Measurements from ENCODE around the gene SERINC3. TPM values are rescaled to one million over a fixed set of nuclear protein-coding genes. Genes with fewer than 3 reads are reported as not detected.
"Not testable (repeated sequence)": the region's sequence is repeated elsewhere in the genome, so short reads cannot be mapped to it uniquely, and the experiment has no call there.

Gene SERINC3
- total RNA-seq, 1 donor from 2014 or later: 82.8 TPM

DNA sequence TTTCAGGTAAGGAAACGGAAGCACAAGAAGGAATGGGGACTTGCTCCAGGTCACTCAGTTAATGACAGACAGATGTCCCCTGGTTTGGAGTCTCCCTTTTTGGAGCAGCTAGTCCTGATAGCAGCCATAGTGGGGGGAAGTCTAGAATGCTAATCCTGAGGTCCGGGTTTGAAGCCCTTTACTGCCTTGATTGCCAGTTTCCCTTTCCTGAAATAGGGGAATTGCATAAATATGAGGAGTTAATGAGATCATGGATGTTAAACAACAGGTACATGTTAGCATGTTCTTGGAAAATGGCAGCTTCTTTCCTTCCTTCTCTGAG, 46.5 kb downstream of the SERINC3 start:
- peaks cover 1% of the 10 kb centered on the region for H3K36me3 Mint-ChIP-seq (ENCODE audit: low read depth, unreplicated experiment)

DNA sequence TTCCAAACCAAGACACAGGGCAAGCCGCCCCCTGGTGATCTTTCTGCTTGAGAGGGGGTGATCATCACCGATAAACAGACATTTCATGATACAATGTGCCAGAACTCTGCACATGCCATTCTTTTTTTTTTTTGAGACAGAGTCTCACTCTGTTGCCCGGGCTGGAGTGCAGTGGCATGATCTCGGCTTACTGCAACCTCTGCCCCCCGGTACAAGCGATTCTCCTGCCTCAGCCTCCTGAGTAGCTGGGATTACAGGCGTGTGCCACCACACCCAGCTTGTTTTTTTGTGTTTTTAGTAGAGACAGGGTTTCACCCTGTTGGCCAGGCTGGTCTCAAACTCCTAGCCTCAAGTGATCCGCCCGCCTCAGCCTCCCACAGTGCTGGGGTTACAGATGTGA, 49.6 kb downstream of the SERINC3 start:
- not testable (repeated sequence) for H3K4me3 Mint-ChIP-seq (ENCODE audit: unreplicated experiment); H3K27me3 Mint-ChIP-seq (ENCODE audit: unreplicated experiment); H3K9me3 Mint-ChIP-seq (ENCODE audit: unreplicated experiment); H3K36me3 Mint-ChIP-seq (ENCODE audit: low read depth, unreplicated experiment); H3K27ac Mint-ChIP-seq (ENCODE audit: unreplicated experiment); DNase-seq (ENCODE audit: low spot score)
- H3K4me1 Mint-ChIP-seq (ENCODE audit: unreplicated experiment): peaks cover 12% of the 10 kb centered on the region

More for the DNA sequence above, 46.5 kb downstream of the SERINC3 start:
- H3K27me3 Mint-ChIP-seq (ENCODE audit: unreplicated experiment): peaks cover 8% of the 10 kb centered on the region
- DNase-seq (ENCODE audit: low spot score): no peak
- TF ChIP-seq, protein P1, sequence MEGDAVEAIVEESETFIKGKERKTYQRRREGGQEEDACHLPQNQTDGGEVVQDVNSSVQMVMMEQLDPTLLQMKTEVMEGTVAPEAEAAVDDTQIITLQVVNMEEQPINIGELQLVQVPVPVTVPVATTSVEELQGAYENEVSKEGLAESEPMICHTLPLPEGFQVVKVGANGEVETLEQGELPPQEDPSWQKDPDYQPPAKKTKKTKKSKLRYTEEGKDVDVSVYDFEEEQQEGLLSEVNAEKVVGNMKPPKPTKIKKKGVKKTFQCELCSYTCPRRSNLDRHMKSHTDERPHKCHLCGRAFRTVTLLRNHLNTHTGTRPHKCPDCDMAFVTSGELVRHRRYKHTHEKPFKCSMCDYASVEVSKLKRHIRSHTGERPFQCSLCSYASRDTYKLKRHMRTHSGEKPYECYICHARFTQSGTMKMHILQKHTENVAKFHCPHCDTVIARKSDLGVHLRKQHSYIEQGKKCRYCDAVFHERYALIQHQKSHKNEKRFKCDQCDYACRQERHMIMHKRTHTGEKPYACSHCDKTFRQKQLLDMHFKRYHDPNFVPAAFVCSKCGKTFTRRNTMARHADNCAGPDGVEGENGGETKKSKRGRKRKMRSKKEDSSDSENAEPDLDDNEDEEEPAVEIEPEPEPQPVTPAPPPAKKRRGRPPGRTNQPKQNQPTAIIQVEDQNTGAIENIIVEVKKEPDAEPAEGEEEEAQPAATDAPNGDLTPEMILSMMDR (IDR thresholded peaks at IDR 0.05; ENCODE audit: unreplicated experiment): no peak
- no peaks in the 10 kb centered on the region for H3K9me3 Mint-ChIP-seq (ENCODE audit: unreplicated experiment)
- no peak overlapping the region for H3K27ac Mint-ChIP-seq (ENCODE audit: unreplicated experiment)
- peak overlapping the region; percentile 90 for H3K4me3 Mint-ChIP-seq (ENCODE audit: unreplicated experiment)
- peaks cover 12% of the 10 kb centered on the region for H3K4me1 Mint-ChIP-seq (ENCODE audit: unreplicated experiment)

DNA sequence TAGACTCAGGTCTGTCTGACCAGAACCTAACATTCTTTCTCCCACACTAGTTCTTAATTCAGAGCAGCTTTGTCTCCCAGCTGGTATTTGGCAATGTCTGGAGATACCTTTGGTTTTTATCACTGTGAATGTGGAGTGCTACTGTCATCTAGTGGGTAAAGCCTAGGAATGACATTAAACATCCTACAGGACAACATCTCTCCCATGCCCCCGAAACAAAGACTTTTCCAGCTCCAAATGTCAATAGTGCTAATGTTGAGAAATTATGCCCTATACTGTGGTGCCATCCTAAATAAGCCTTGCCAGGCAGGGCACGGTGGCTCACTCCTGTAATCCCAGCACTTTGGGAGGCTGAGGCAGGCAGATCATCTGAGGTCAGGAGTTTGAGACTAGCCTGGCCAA, 50.4 kb downstream of the SERINC3 start:
- Mint-ChIP-seq H3K27ac (ENCODE audit: unreplicated experiment) (no peak overlapping the region), H3K36me3 (ENCODE audit: low read depth, unreplicated experiment) (no peaks in the 10 kb centered on the region), H3K4me1 (ENCODE audit: unreplicated experiment) (peaks cover 9% of the 10 kb centered on the region), H3K27me3 (ENCODE audit: unreplicated experiment) (peaks cover 8% of the 10 kb centered on the region), H3K9me3 (ENCODE audit: unreplicated experiment) (no peaks in the 10 kb centered on the region), H3K4me3 (ENCODE audit: unreplicated experiment) (no peak overlapping the region)
- TF ChIP-seq, protein P1 (IDR thresholded peaks at IDR 0.05; ENCODE audit: unreplicated experiment): no peak
- no peak for DNase-seq (ENCODE audit: low spot score)

DNA sequence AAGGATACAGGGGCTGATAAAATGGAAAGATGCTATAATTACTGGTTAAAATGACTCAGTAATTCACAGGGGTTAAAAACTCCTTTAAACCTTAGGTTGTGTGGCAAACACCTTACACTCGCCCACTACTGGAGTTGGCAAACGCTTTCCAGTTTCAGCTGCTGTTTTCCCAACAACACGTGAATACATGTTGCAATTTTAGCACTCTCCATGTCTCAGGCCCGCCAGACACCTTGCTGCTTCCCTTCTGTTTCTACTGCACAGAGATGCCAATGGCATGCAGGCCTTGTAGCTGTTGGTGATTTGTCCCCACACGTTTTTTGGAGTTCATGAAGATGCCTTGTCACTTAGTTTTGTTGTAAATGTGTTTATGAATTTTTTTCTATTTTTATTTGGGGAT, 51.5 kb downstream of the SERINC3 start:
- no peak for DNase-seq (ENCODE audit: low spot score)
- H3K36me3 Mint-ChIP-seq (ENCODE audit: low read depth, unreplicated experiment): no peaks in the 10 kb centered on the region
- TF ChIP-seq, protein P1 (IDR thresholded peaks at IDR 0.05; ENCODE audit: unreplicated experiment): no peak
- H3K4me1 Mint-ChIP-seq (ENCODE audit: unreplicated experiment): peaks cover 4% of the 10 kb centered on the region
- H3K9me3 Mint-ChIP-seq (ENCODE audit: unreplicated experiment): no peaks in the 10 kb centered on the region
- H3K4me3 Mint-ChIP-seq (ENCODE audit: unreplicated experiment): no peak overlapping the region
- no peak overlapping the region for H3K27ac Mint-ChIP-seq (ENCODE audit: unreplicated experiment)
- H3K27me3 Mint-ChIP-seq (ENCODE audit: unreplicated experiment): peaks cover 5% of the 10 kb centered on the region

DNA sequence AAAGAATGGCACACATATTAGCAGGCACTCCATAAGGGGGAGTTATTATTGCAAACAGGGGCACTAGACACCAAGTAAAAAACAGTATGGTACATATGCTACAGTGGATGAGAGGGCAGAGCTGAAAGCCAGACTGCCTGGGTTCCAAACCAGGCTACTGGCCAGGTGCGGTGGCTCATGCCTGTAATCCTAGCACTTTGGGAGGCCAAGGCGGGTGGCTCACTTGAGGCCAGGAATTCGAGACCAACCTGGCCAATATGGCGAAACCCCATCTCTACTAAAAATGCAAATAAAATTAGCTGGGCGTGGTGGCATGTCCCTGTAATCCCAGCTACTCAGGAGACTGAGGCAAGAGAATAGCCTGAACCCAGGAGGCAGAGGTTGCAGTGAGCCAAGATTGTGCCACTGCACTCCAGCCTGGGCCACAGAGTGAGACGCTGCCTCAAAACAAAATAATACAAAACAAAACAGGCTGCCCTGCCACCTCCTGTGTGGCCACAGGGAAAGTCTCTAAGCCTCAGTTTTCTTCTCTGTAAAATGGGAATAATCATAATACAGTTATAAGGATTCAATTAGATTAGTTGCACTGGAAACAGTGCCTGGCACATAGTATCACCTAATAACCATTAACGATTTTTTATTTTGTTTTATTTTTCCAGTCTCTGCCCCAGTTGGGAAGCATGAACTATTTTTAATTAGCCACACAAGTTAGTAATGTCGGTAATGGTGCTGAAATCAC, 53.7 kb downstream of the SERINC3 start:
- H3K4me1 Mint-ChIP-seq (ENCODE audit: unreplicated experiment): no peaks in the 10 kb centered on the region

More for the DNA sequence above, 53.7 kb downstream of the SERINC3 start:
- no peaks in the 10 kb centered on the region for H3K27me3 Mint-ChIP-seq (ENCODE audit: unreplicated experiment)
- H3K9me3 Mint-ChIP-seq (ENCODE audit: unreplicated experiment): no peaks in the 10 kb centered on the region
- H3K27ac Mint-ChIP-seq (ENCODE audit: unreplicated experiment): no peak overlapping the region
- no peak for DNase-seq (ENCODE audit: low spot score)
- TF ChIP-seq, protein P1 (IDR thresholded peaks at IDR 0.05; ENCODE audit: unreplicated experiment): no peak
- H3K4me3 Mint-ChIP-seq (ENCODE audit: unreplicated experiment): no peak overlapping the region
- no peaks in the 10 kb centered on the region for H3K36me3 Mint-ChIP-seq (ENCODE audit: low read depth, unreplicated experiment)

All from endothelial cell (in vitro differentiated cells).